HUES64 (cell line): Measurements from ENCODE around the gene COX4I2.
"Not testable (repeated sequence)": the region's sequence is repeated elsewhere in the genome, so short reads cannot be mapped to it uniquely, and the experiment has no call there.

Experiments
- H3K27ac ChIP-seq: 2 replicates; pipeline ENCODE4 v1.7.0; 2013; ENCODE audit warnings: low read depth, low read length, inconsistent platforms
- H3K27me3 ChIP-seq: 2 replicates; pipeline ENCODE4 v1.6.1; 2013; ENCODE audit warnings: mild to moderate bottlenecking, low read length; ENCODE audit not compliant: insufficient read depth
- H3K36me3 ChIP-seq: 2 replicates; pipeline ENCODE4 v1.6.1; 2013; ENCODE audit warnings: mild to moderate bottlenecking, low read length; ENCODE audit not compliant: insufficient read depth
- H3K4me1 ChIP-seq: 2 replicates; pipeline ENCODE4 v1.6.1; 2013; ENCODE audit warnings: mild to moderate bottlenecking, low read length, moderate library complexity; ENCODE audit not compliant: insufficient read depth
- H3K4me3 ChIP-seq: 2 replicates; pipeline ENCODE4 v1.5.1; 2013; ENCODE audit warnings: mild to moderate bottlenecking, low read length, moderate library complexity
- H3K9ac ChIP-seq: 2 replicates; pipeline ENCODE4 v1.6.1; 2013; ENCODE audit warnings: mild to moderate bottlenecking, low read depth, low read length
- H3K9me3 ChIP-seq: 2 replicates; pipeline ENCODE4 v1.6.1; 2013; ENCODE audit warnings: low read depth, low read length; ENCODE audit not compliant: insufficient read depth
- WGBS: fragments of 150-250, 120-280 bp; methylation state at CpG from one replicate; pipeline ENCODE4 v1.1.7; 2013; ENCODE audit warnings: missing lambda C conversion rate; 5-methylcytosine and 5-hydroxymethylcytosine counted together

The COX4I2 gene

GRCh38 chr20:31612271-31612640 is 25.5 kb upstream of the COX4I2 start:
- not testable (repeated sequence) for H3K9ac ChIP-seq, H3K27ac ChIP-seq, H3K9me3 ChIP-seq, H3K4me3 ChIP-seq, H3K36me3 ChIP-seq, H3K27me3 ChIP-seq
- 90% methylated on average over 12 of the region's 12 CpGs for WGBS
- H3K4me1 ChIP-seq: peaks cover 21% of the 10 kb centered on the region

GRCh38 chr20:31615416-31615815 is 22.3 kb upstream of the COX4I2 start:
- no peak overlapping the region for H3K9ac ChIP-seq
- H3K27me3 ChIP-seq: no peaks in the 10 kb centered on the region
- no peaks in the 10 kb centered on the region for H3K36me3 ChIP-seq
- WGBS: 94% methylated on average over 7 of the region's 8 CpGs
- no peak overlapping the region for H3K27ac ChIP-seq
- H3K4me3 ChIP-seq: no peak overlapping the region
- peaks cover 4% of the 10 kb centered on the region for H3K4me1 ChIP-seq
- no peaks in the 10 kb centered on the region for H3K9me3 ChIP-seq

- Histone ChIP-seq H3K9me3 (no peaks in the 10 kb centered on the region), H3K27me3 (no peaks in the 10 kb centered on the region), H3K4me3 (no peak overlapping the region), H3K9ac (no peak overlapping the region), H3K27ac (no peak overlapping the region), H3K36me3 (no peaks in the 10 kb centered on the region), H3K4me1 (no peaks in the 10 kb centered on the region)
- WGBS: 92% methylated on average over 5 of the region's 6 CpGs
Measured at GRCh38 chr20:31617432-31618104, 20.1 kb upstream of the COX4I2 start.

- H3K27ac ChIP-seq: no peak overlapping the region
- no peak overlapping the region for H3K4me3 ChIP-seq
- WGBS: 95% methylated on average over 3 of the region's 3 CpGs
- no peaks in the 10 kb centered on the region for H3K36me3 ChIP-seq
- no peaks in the 10 kb centered on the region for H3K9me3 ChIP-seq
- H3K27me3 ChIP-seq: no peaks in the 10 kb centered on the region
- H3K9ac ChIP-seq: no peak overlapping the region; the same call in 1 of the 2 replicates
- H3K4me1 ChIP-seq: no peaks in the 10 kb centered on the region
Measured at GRCh38 chr20:31620246-31620645, 17.5 kb upstream of the COX4I2 start.

DNA sequence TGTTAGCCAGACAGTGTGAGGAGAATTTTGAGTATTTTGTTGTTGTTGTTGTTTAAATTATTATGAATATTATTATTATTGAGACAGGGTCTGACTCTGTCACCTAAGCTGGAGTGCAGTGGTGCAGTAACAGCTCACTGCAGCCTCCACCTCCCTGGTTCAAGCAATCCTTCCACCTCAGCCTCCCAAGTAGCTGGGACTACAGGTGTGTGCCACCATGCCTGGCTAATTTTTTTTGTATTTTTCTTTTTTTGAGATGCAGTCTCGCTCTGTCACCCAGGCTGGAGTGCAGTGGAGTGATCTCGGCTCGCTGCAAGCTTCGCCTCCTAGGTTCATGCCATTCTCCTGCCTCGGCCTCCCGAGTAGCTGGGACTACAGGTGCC is 14.6 kb upstream of the COX4I2 start:
- not testable (repeated sequence) for H3K9me3 ChIP-seq, H3K27ac ChIP-seq, H3K9ac ChIP-seq, H3K4me3 ChIP-seq, H3K4me1 ChIP-seq, H3K27me3 ChIP-seq, H3K36me3 ChIP-seq
- WGBS: 93% methylated on average over 6 of the region's 6 CpGs

GRCh38 chr20:31626534-31626933 is 11.2 kb upstream of the COX4I2 start:
- not testable (repeated sequence) for H3K27me3 ChIP-seq, H3K27ac ChIP-seq, H3K9ac ChIP-seq, H3K4me3 ChIP-seq, H3K36me3 ChIP-seq, H3K9me3 ChIP-seq, H3K4me1 ChIP-seq
- 97% methylated on average over 8 of the region's 8 CpGs for WGBS

DNA sequence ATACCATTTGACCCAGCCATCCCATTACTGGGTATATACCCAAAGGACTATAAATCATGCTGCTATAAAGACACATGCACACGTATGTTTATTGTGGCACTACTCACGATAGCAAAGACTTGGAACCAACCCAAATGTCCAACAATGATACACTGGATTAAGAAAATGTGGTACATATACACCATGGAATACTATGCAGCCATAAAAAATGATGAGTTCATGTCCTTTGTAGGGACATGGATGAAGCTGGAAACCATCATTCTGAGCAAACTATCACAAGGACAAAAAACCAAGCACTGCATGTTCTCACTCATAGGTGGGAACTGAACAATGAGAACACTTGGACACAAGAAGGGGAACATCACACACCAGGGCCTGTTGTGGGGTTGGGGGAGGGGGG is 9.7 kb upstream of the COX4I2 start:
- H3K9ac ChIP-seq, H3K27me3 ChIP-seq, H3K4me3 ChIP-seq, H3K4me1 ChIP-seq, H3K27ac ChIP-seq, H3K36me3 ChIP-seq, H3K9me3 ChIP-seq: not testable (repeated sequence)
- WGBS: no CpG with 5 or more reads among the region's 2 CpGs

- 81% methylated on average over 2 of the region's 2 CpGs for WGBS
Measured at GRCh38 chr20:31630187-31630790, 7.4 kb upstream of the COX4I2 start.

DNA sequence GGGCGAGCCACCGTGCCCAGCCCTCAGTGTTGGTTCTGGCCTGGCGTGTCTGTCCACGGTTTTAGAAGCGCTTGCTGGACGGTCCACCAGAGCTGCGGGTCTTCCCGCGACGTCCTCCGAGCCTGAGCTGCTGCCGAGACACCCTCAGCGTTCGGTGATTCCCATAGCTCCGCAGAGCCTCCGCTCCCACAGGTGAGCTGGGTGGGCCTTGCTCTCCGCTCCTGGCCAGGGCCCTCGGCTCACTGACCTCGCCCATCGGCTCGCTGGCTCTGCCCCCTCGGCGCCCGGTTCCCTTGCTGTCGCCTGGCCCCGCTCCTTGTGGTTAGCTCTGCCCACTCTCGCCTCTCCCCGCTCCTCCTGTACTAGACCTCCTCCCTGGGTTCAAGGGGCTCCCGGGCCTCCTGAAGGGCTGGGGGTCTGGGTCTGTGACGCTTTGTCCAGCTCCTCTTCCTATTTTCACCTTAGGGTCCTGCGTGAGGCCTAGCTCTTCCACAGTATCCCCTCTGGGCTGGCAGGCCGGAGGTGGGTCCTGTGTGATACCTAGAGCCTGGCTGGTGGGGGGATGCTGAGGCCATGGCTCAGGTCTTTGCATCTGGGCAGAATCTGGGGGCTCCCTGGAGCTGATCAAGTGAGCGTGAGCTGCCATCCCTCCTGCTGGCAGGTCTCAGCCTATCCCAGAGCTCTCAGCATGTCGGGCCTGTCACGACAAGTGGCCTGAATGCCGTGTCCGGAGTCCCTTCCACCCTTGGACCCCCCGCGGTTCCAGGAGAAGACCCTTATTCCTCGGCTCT is 5.0 kb upstream of the COX4I2 start:
- H3K4me1 ChIP-seq: no peaks in the 10 kb centered on the region
- H3K9me3 ChIP-seq: no peaks in the 10 kb centered on the region
- H3K4me3 ChIP-seq: no peak overlapping the region
- H3K27ac ChIP-seq: no peak overlapping the region
- no peak overlapping the region for H3K9ac ChIP-seq
- WGBS: 94% methylated on average over 40 of the region's 40 CpGs
- no peaks in the 10 kb centered on the region for H3K27me3 ChIP-seq
- no peaks in the 10 kb centered on the region for H3K36me3 ChIP-seq

More at GRCh38 chr20:31630187-31630790, 7.4 kb upstream of the COX4I2 start:
- H3K36me3 ChIP-seq: no peaks in the 10 kb centered on the region
- no peak overlapping the region for H3K27ac ChIP-seq
- no peak overlapping the region for H3K4me3 ChIP-seq
- no peaks in the 10 kb centered on the region for H3K9me3 ChIP-seq
- H3K4me1 ChIP-seq: no peaks in the 10 kb centered on the region
- no peak overlapping the region for H3K9ac ChIP-seq
- no peaks in the 10 kb centered on the region for H3K27me3 ChIP-seq

DNA sequence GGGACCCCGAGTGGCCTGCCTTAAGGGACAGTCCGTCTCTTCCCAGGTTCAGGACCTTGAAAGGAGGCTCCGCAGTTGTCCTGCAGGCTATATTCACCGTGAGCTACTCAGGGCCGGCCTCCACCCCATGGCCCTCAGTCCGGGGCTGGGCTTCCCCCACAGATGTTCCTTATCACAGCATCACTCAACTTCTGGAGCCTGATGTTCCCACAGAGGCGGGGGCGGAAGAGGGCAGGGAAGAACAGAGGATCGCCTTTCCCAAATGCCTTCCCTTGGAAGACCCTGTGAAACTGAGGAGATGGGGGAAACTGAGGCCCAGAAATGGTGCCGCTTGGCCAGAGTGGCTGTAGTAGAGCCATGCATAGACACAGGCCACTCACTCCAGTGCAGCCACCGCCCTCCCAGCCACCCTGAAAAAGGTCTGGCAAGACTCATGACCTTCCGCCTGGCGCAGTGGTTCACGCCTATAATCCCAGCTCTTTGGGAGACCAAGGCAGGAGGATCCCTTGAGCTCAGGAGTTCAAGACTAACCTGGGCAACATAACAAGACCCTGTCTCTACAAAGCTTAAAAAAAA is 4.3 kb upstream of the COX4I2 start:
- no peaks in the 10 kb centered on the region for H3K9me3 ChIP-seq
- no peak overlapping the region for H3K9ac ChIP-seq
- no peaks in the 10 kb centered on the region for H3K27me3 ChIP-seq
- H3K27ac ChIP-seq: no peak overlapping the region
- H3K4me1 ChIP-seq: peaks cover 3% of the 10 kb centered on the region; the same call in 1 of the 2 replicates
- WGBS: 94% methylated on average over 14 of the region's 14 CpGs
- H3K4me3 ChIP-seq: no peak overlapping the region
- H3K36me3 ChIP-seq: no peaks in the 10 kb centered on the region

- Histone ChIP-seq H3K4me3 (no peak overlapping the region), H3K27me3 (no peaks in the 10 kb centered on the region), H3K36me3 (no peaks in the 10 kb centered on the region), H3K9ac (no peak overlapping the region), H3K9me3 (no peaks in the 10 kb centered on the region), H3K4me1 (peaks cover 5% of the 10 kb centered on the region; the same call in 1 of the 2 replicates), H3K27ac (no peak overlapping the region)
- 81% methylated on average over 4 of the region's 4 CpGs for WGBS
Measured at GRCh38 chr20:31638317-31638716, 605 bp downstream of the COX4I2 start.
